DOHH2 (cell line): Measurements from ENCODE around the gene DACT3.

ENCODE experiments used
- EZH2phosphoT487 ChIP-seq: fragments of 200-600 bp; sonication (generic); IDR thresholded peaks from 2 replicates; pipeline ENCODE4 v1.6.1; 2017; ENCODE audit warnings: borderline replicate concordance, mild to moderate bottlenecking, antibody characterized with exemption, low read length, moderate library complexity, mixed read lengths
- TF ChIP-seq, protein P1 (sequence below): fragments of 200-600 bp; sonication (generic); IDR thresholded peaks from one replicate; pipeline ENCODE4 v1.5.1; 2014; ENCODE audit warnings: antibody characterized with exemption, mild to moderate bottlenecking, low read depth, low read length; ENCODE audit not compliant: poor library complexity, severe bottlenecking

DNA sequence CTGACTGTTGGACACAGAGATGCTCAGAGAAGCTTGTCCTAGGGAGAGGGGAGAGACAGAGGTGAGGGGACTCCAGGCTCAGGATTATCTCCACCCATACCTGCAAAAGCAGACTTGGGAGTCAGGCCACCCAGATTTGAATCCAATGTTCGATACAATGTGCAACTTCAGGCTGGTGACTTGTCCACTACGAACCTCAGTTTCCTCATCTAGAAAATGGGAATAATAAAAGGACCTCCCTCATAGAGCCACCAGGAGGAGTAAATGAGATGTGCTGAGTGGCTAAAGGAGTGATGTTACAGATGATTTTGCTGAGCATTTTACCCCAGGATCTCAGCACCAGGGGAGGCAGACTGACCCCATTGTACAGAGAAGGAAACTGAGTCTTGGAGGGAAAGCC, 31.0 kb upstream of the DACT3 start:
- TF ChIP-seq, protein P1, sequence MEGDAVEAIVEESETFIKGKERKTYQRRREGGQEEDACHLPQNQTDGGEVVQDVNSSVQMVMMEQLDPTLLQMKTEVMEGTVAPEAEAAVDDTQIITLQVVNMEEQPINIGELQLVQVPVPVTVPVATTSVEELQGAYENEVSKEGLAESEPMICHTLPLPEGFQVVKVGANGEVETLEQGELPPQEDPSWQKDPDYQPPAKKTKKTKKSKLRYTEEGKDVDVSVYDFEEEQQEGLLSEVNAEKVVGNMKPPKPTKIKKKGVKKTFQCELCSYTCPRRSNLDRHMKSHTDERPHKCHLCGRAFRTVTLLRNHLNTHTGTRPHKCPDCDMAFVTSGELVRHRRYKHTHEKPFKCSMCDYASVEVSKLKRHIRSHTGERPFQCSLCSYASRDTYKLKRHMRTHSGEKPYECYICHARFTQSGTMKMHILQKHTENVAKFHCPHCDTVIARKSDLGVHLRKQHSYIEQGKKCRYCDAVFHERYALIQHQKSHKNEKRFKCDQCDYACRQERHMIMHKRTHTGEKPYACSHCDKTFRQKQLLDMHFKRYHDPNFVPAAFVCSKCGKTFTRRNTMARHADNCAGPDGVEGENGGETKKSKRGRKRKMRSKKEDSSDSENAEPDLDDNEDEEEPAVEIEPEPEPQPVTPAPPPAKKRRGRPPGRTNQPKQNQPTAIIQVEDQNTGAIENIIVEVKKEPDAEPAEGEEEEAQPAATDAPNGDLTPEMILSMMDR = no peak
- TF ChIP-seq EZH2phosphoT487 = no peak
